Measurements from ENCODE around the gene PARD3B. TPM values are rescaled to one million over a fixed set of nuclear protein-coding genes. Genes with fewer than 3 reads are reported as not detected.

PARD3B gene
- total RNA-seq, 1 donor from 2014 or later, result 21.7 TPM

GRCh38 chr2:205574001-205574400, 1028.7 kb downstream of the PARD3B start:
- peak; percentile 75 for DNase-seq

- DNase-seq, result no peak
Measured at GRCh38 chr2:205579335-205579734, 1034.1 kb downstream of the PARD3B start.

- no peak for DNase-seq
Measured at GRCh38 chr2:205580212-205580987, 1035.1 kb downstream of the PARD3B start.

- DNase-seq, result no peak
Measured at GRCh38 chr2:205582366-205582765, 1037.1 kb downstream of the PARD3B start.

GRCh38 chr2:205585449-205586383, 1040.4 kb downstream of the PARD3B start:
- DNase-seq, result no peak

- no peak for DNase-seq
Measured at GRCh38 chr2:205586626-205587025, 1041.4 kb downstream of the PARD3B start.

- no peak for DNase-seq
Measured at GRCh38 chr2:205589479-205589878, 1044.2 kb downstream of the PARD3B start.

GRCh38 chr2:205590759-205591158, 1045.5 kb downstream of the PARD3B start:
- no peak for DNase-seq

GRCh38 chr2:205593891-205594290, 1048.6 kb downstream of the PARD3B start:
- no peak for DNase-seq

GRCh38 chr2:205596581-205596980, 1051.3 kb downstream of the PARD3B start:
- no peak for DNase-seq

- DNase-seq, result no peak
Measured at GRCh38 chr2:205605638-205606304, 1060.5 kb downstream of the PARD3B start.

- DNase-seq, result no peak
Measured at GRCh38 chr2:205607146-205607545, 1061.9 kb downstream of the PARD3B start.

- DNase-seq, result peak; percentile 25
Measured at GRCh38 chr2:205609113-205609512, 1063.8 kb downstream of the PARD3B start.

GRCh38 chr2:205610437-205610836, 1065.2 kb downstream of the PARD3B start:
- no peak for DNase-seq

GRCh38 chr2:205612636-205613035, 1067.4 kb downstream of the PARD3B start:
- no peak for DNase-seq

- no peak for DNase-seq
Measured at GRCh38 chr2:205613970-205614559, 1068.8 kb downstream of the PARD3B start.

- no peak for DNase-seq
Measured at GRCh38 chr2:205614965-205615364, 1069.7 kb downstream of the PARD3B start.

GRCh38 chr2:205617905-205618304, 1072.6 kb downstream of the PARD3B start:
- no peak for DNase-seq

- DNase-seq, result no peak
Measured at GRCh38 chr2:205619600-205619999, 1074.3 kb downstream of the PARD3B start.

GRCh38 chr2:205627085-205627484, 1081.8 kb downstream of the PARD3B start:
- no peak for DNase-seq

- DNase-seq, result no peak
Measured at GRCh38 chr2:205628422-205628821, 1083.1 kb downstream of the PARD3B start.

- no peak for DNase-seq
Measured at GRCh38 chr2:205629091-205629776, 1084.0 kb downstream of the PARD3B start.
